HL-60 (cell line): Measurements from ENCODE around the gene TUT1.

Experiments used
- CTCF ChIP-seq: IDR thresholded peaks from one replicate; pipeline ENCODE4 v1.5.1; 2011; ENCODE audit warnings: low read length, control low read depth, inconsistent platforms; ENCODE audit not compliant: insufficient read depth
- POLR2AphosphoS5 ChIP-seq: IDR thresholded peaks from 2 replicates; pipeline ENCODE4 v1.6.1; 2012; ENCODE audit warnings: low read depth

DNA sequence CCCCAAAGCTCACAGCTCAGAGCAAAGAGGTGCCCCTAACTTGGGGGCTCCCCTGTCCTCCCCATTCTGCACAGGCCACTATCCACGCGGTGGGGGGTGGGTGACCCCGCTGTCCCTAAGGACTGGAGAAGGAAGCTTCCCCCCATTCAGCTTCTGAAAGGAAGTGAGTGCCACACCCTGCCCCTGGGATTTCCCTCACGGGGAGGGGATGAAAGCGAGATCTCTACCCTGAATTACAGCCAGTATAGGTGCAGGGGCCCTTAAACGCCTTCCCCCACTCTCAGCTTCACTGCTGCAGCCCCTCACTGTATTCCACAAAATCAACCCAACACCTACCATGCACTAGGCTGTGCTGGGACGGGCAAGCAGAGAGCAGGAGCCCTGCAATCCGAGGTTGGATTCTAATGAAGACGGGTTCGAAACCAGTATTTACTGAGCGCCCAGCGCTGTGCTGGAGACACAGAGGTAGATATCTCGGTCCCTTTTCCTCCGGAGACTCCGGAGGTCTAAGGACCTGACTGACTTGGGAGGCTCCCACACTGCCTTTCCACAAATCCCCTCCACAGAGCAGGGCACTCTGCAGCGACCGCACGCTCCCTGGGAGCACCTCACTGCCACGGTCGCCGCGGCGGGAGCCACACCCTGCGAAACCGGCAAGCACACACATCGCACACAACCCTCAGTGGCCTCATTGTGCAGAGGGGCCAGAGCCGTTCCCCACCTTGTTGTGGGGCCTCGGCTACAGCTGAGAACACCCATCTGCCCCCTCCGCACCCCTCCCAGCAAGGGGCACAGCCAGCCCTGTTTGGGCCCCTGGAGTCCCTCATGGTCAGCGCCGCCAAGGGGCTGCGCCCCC is 46.5 kb downstream of the TUT1 start:
- TF ChIP-seq CTCF, result no peak
- no peak for TF ChIP-seq POLR2AphosphoS5
